Aorta (tissue), 5 donors: ENCODE data around the gene DNM2. TPM values are rescaled to one million over a fixed set of nuclear protein-coding genes. Genes with fewer than 3 reads are reported as not detected.

Experiments used
- ATAC-seq: fragments of 200-7000 bp; cut with Tn5 transposase; one replicate; pipeline ENCODE4 v1.9.1; 2022; ENCODE audit warnings: moderate library complexity; ENCODE audit not compliant: low FRiP score
- DNase-seq, 2 donors: peaks; one replicate each; pipeline ENCODE4 v3.0.0-alpha.2; 2020
- H3K27ac ChIP-seq, 2 donors: one replicate each; pipeline ENCODE4 v1.5.1; 2013; ENCODE audit warnings: low read length in 2 of 2, mild to moderate bottlenecking in 2 of 2, moderate library complexity in 2 of 2, control low read depth in 1 of 2, inconsistent platforms in 1 of 2, low read depth in 1 of 2
- H3K27me3 ChIP-seq, 2 donors: one replicate each; pipeline ENCODE4 v1.6.1; 2013; ENCODE audit warnings: control low read depth in 1 of 2, low read length in 1 of 2, mild to moderate bottlenecking in 1 of 2, moderate library complexity in 1 of 2; ENCODE audit not compliant: insufficient read depth in 2 of 2, control insufficient read depth in 1 of 2
- H3K36me3 ChIP-seq, 2 donors: one replicate each; pipeline ENCODE4 v1.6.1; 2013; ENCODE audit warnings: control low read depth in 1 of 2, low read length in 1 of 2, mild to moderate bottlenecking in 1 of 2; ENCODE audit not compliant: insufficient read depth in 2 of 2, control insufficient read depth in 1 of 2
- H3K4me1 ChIP-seq, 2 donors: one replicate each; pipeline ENCODE4 v1.6.1; 2013; ENCODE audit warnings: low read length in 2 of 2, control low read depth in 1 of 2, mild to moderate bottlenecking in 1 of 2, moderate library complexity in 1 of 2; ENCODE audit not compliant: insufficient read depth in 2 of 2, control insufficient read depth in 1 of 2
- H3K4me3 ChIP-seq, 2 donors: one replicate each; pipeline ENCODE4 v1.5.1; 2013; ENCODE audit warnings: low read length in 2 of 2, control low read depth in 1 of 2, mild to moderate bottlenecking in 1 of 2
- H3K9me3 ChIP-seq: one replicate; pipeline ENCODE4 v1.6.1; 2013; ENCODE audit warnings: mild to moderate bottlenecking, low read length; ENCODE audit not compliant: control insufficient read depth
- WGBS, 2 donors: extraction: QIAGEN DNeasy Blood & Tissue Kit; methylation state at CpG; one replicate each; pipeline ENCODE4 v1.1.7; 2013; 5-methylcytosine and 5-hydroxymethylcytosine counted together
- intact Hi-C, 2 donors: fragments of 100-400 bp; cut with DNase I; formaldehyde crosslinking; loops; one replicate each; pipeline versions ENCODE4 v1.14.2 to v1.15.0; 2022
- polyA plus RNA-seq, 2 donors: library from polyadenylated mRNA; stranded (reverse); fragments of 200-250 nt; gene quantifications; one replicate each; pipeline ENCODE4 v1.2.3, GENCODE V29; 2013
- total RNA-seq, 2 donors: library from RNA; stranded (reverse); fragmentation: NEBNext Ultra II Directional; extraction: Animal tissue kit (Norgen Biotek cat#: 25700); gene quantifications; one replicate each; pipeline ENCODE4 v1.2.1, GENCODE V29; 2021
- donor health status: healthy with polysubstance abuse.
- donor health status: Bipolar disorder and iron deficiency.
- donor health status: DM: no; HTN: no; CAD: no.
- donor health status: DM: no; HTN: no; CAD: no.
- donor health status: DM: yes; HTN: yes; CAD: no.

The DNM2 gene
- total and polyA plus RNA-seq, 4 donors, result 51.7 to 160 (median 104) TPM

GRCh38 chr19:10803252-10803651 lies 85.4 kb downstream of the DNM2 start:
- ATAC-seq (no peak), DNase-seq (no peak)
- H3K27ac ChIP-seq, result no peak overlapping the region
- no peaks in the 10 kb centered on the region for H3K27me3 ChIP-seq
- H3K36me3 ChIP-seq, result peaks cover 0 to 5% of the 10 kb centered on the region in 2 donors
- WGBS, 2 donors, result 92 to 97% methylated on average over 9 of the region's 9 CpGs
- no peaks in the 10 kb centered on the region for H3K9me3 ChIP-seq
- no peaks in the 10 kb centered on the region for H3K4me1 ChIP-seq
- H3K4me3 ChIP-seq, result no peak overlapping the region
- intact Hi-C loops, result no loop called here

DNA sequence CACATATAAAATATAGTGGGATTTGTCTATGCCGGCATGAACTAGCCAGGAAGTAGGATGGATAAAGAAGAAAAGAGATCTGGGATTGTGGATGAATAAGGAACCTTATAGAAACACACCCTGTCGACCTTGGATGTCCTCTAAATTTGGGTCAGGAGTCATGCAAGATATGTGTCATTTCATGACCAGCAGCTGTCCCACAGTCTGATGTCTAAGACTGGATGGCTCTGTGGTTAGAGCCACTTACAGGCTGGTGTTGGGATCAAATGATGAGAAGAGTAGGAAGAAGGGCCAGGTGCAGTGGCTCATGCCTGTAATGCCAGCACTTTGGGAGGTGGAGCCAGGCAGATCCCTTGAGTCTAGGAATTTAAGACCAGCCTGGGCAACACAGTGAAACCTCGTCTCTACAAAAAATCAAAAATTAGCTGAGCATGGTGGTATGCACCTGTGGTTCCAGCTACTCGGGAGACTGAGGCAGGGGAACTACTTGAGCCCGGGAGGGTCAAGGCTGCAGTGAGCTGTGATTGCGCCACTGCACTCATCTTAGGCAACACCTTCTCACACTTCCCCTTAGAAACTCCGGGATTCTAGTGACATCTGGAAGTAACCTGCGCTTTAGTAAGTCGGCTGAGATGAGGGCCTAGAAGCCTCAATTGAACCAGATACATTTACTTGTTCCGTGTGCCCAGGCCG lies 87.3 kb downstream of the DNM2 start:
- Histone ChIP-seq H3K27me3 (no peaks in the 10 kb centered on the region), H3K4me1 (no peaks in the 10 kb centered on the region), H3K9me3 (no peaks in the 10 kb centered on the region), H3K27ac (no peak overlapping the region), H3K4me3 (no peak overlapping the region), H3K36me3 (peaks cover 0 to 5% of the 10 kb centered on the region in 2 donors)
- WGBS, 2 donors, result 93 to 94% methylated on average over 11 of the region's 11 CpGs
- intact Hi-C loops, result no loop called here
- no peak for DNase-seq
- ATAC-seq, result no peak

GRCh38 chr19:10805758-10806247 lies 87.9 kb downstream of the DNM2 start:
- DNase-seq (no peak), ATAC-seq (no peak)
- Histone ChIP-seq H3K36me3 (peaks cover 0 to 5% of the 10 kb centered on the region in 2 donors), H3K4me1 (no peaks in the 10 kb centered on the region), H3K9me3 (no peaks in the 10 kb centered on the region), H3K27me3 (no peaks in the 10 kb centered on the region), H3K4me3 (no peak overlapping the region), H3K27ac (no peak overlapping the region)
- intact Hi-C loops, result no loop called here
- WGBS, 2 donors, result 88 to 90% methylated on average over 11 of the region's 11 CpGs

GRCh38 chr19:10808937-10809649 lies 91.2 kb downstream of the DNM2 start:
- Histone ChIP-seq H3K27ac (no peak overlapping the region), H3K9me3 (no peaks in the 10 kb centered on the region), H3K4me3 (no peak overlapping the region), H3K36me3 (peaks cover 0 to 5% of the 10 kb centered on the region in 2 donors), H3K27me3 (no peaks in the 10 kb centered on the region), H3K4me1 (no peaks in the 10 kb centered on the region)
- intact Hi-C loops, result no loop called here
- DNase-seq (no peak), ATAC-seq (no peak)
- WGBS, 2 donors, result 83 to 87% methylated on average over 10 of the region's 10 CpGs

DNA sequence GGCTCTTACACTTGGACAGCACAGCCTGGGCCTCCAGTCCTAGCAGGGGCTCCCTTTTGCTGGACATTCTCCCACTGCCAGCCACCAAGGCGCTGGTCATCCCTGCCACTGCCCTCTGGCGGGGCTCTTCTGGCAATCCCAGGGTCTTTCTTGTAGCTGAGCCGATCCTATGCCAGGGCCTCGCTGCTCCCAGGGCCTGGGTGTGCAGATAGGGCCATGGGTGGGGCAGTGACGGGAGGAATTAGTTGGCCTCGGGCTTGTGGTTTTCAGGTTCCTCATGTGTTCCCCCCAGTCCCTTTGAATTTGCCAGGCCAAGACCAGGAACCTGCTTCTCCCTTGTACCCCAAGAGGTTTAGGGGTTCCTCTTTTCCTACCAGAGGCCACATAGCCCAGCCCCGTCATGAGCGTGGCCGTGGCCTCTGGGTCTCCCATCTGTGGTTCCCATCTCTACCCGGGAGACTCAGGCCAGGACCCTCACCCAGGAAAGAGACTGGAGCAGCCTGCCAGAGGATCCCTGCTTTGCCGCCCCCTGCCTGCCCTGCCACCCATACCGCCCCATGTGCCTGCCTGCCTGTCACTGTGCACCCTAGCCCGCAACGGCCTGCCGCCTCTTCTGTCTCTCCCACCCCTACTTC lies 91.9 kb downstream of the DNM2 start:
- no peak overlapping the region for H3K4me3 ChIP-seq
- no peak overlapping the region for H3K27ac ChIP-seq
- peaks cover 0 to 5% of the 10 kb centered on the region in 2 donors for H3K36me3 ChIP-seq
- WGBS, 2 donors, result 85% methylated on average over 15 of the region's 15 CpGs
- no peaks in the 10 kb centered on the region for H3K27me3 ChIP-seq
- peak; percentile 19 for ATAC-seq
- intact Hi-C loops, result no loop called here
- DNase-seq, result no peak
- no peaks in the 10 kb centered on the region for H3K9me3 ChIP-seq
- H3K4me1 ChIP-seq, result no peaks in the 10 kb centered on the region

DNA sequence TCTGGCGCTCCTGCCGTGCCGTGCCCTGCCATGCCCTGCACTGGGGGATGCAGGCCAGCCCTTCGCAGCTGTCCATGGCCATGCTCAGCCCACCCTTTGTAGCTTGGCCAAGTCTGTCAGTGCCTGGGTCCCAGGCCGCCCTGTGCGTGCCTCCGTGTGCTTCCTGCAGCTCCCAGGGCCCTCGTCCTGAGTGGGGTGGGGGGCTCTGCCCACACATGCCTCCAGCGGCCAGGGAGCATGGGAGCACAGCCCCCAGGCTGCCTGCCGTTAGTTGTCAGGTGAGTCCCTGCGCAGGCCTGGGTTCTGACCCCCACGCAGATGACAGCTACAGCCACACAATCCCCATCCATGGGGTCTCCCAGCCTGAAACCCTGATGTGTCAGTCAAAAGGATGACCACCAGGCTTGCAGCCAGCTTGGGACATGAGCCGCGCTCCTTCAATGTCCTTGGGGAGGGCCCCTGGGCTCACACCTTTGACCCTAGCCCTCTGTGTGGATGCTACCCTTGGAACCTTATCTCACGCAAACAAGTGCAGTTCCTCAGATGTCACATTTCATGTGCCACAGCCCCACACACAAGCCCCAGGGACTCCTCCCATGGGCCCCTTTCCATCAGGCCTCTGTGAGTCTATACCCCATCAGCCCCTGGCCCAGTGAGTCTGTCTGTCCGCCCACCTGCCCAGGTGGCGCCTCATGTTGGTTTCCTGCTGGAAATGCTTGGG lies 93.7 kb downstream of the DNM2 start:
- intact Hi-C loops, result no loop called here
- 86 to 90% methylated on average over 17 of the region's 17 CpGs for WGBS, 2 donors
- H3K9me3 ChIP-seq, result no peaks in the 10 kb centered on the region
- H3K27ac ChIP-seq, result no peak overlapping the region
- no peaks in the 10 kb centered on the region for H3K4me1 ChIP-seq
- H3K4me3 ChIP-seq, result no peak overlapping the region
- H3K27me3 ChIP-seq, result no peaks in the 10 kb centered on the region
- DNase-seq, result no peak
- H3K36me3 ChIP-seq, result peaks cover 0 to 2% of the 10 kb centered on the region in 2 donors
- ATAC-seq, result no peak

DNA sequence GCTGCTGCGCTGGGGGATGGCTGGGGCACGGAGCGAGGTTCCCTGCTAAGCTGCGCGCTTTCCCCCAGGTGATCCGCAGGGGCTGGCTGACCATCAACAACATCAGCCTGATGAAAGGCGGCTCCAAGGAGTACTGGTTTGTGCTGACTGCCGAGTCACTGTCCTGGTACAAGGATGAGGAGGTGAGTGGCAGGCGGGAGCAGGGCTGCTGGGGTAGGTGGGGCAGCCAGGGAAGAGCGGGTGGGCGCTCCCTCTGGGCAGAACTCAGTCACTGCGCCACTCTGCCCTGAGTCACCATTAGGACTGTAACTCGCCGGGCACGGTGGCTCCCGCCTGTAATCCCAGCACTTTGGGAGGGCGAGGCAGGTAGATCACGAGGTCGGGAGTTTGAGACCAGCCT lies 94.3 kb downstream of the DNM2 start:
- Histone ChIP-seq H3K4me3 (no peak overlapping the region), H3K27me3 (no peaks in the 10 kb centered on the region), H3K27ac (no peak overlapping the region), H3K4me1 (no peaks in the 10 kb centered on the region), H3K9me3 (no peaks in the 10 kb centered on the region), H3K36me3 (peaks cover 0 to 2% of the 10 kb centered on the region in 2 donors)
- 95% methylated on average over 19 of the region's 19 CpGs for WGBS, 2 donors
- ATAC-seq (no peak), DNase-seq (no peak)
- intact Hi-C loops, result no loop called here

GRCh38 chr19:10812902-10813404 lies 95.1 kb downstream of the DNM2 start:
- Histone ChIP-seq H3K27me3 (no peaks in the 10 kb centered on the region), H3K9me3 (no peaks in the 10 kb centered on the region), H3K27ac (peak overlapping the region in 1 of 2 donors; percentile 6), H3K36me3 (peaks cover 0 to 2% of the 10 kb centered on the region in 2 donors), H3K4me1 (no peaks in the 10 kb centered on the region), H3K4me3 (no peak overlapping the region)
- ATAC-seq, result peak; percentile 55
- peak in 1 of 2 donors; percentile 88 for DNase-seq
- WGBS, 2 donors, result 43 to 44% methylated on average over 9 of the region's 9 CpGs
- intact Hi-C loops, result no loop called here
